Central memory CD8-positive, alpha-beta T cell (primary cell): ENCODE measurements around the gene ARRB1.
A peak's percentile ranks its signal among the peaks of the same experiment; 100 is the strongest.

Experiments
- ATAC-seq: fragments of 150-1000 bp; cut with Tn5 transposase; replicated peaks from 2 replicates; pipeline ENCODE4 v1.10.0; 2022; ENCODE audit warnings: mild to moderate bottlenecking, moderate FRiP score, moderate number of reproducible peaks; ENCODE audit not compliant: poor library complexity, severe bottlenecking; ENCODE audit errors: extremely low read depth
- DNase-seq, 2 donors: peaks; one replicate each; pipeline ENCODE4 v3.0.0; 2021; ENCODE audit warnings: low spot score in 2 of 2
- H3K27ac Mint-ChIP-seq: one replicate; pipeline ENCODE4 v1.8.0; 2022; ENCODE audit warnings: low read depth, mild to moderate bottlenecking, moderate library complexity, mixed read lengths
- H3K27me3 Mint-ChIP-seq: one replicate; pipeline ENCODE4 v1.8.0; 2022; ENCODE audit warnings: mixed read lengths
- H3K36me3 Mint-ChIP-seq: one replicate; pipeline ENCODE4 v1.8.0; 2022; ENCODE audit warnings: mild to moderate bottlenecking, moderate library complexity, mixed read lengths; ENCODE audit not compliant: insufficient read depth
- H3K4me1 Mint-ChIP-seq: one replicate; pipeline ENCODE4 v1.8.0; 2022; ENCODE audit warnings: mixed read lengths
- H3K4me3 Mint-ChIP-seq: one replicate; pipeline ENCODE4 v1.8.0; 2022; ENCODE audit warnings: mild to moderate bottlenecking, moderate library complexity, mixed read lengths
- H3K9me3 Mint-ChIP-seq: one replicate; pipeline ENCODE4 v1.8.0; 2022; ENCODE audit warnings: mixed read lengths

Gene ARRB1

GRCh38 chr11:75289919-75290318, 61.5 kb downstream of the ARRB1 start:
- Mint-ChIP-seq H3K36me3 (peaks cover 8% of the 10 kb centered on the region), H3K27me3 (no peaks in the 10 kb centered on the region)

GRCh38 chr11:75289511-75289760, 62.0 kb downstream of the ARRB1 start:
- Mint-ChIP-seq H3K27ac (no peak overlapping the region), H3K27me3 (no peaks in the 10 kb centered on the region)

More at GRCh38 chr11:75289919-75290318, 61.5 kb downstream of the ARRB1 start:
- Mint-ChIP-seq H3K9me3 (no peaks in the 10 kb centered on the region), H3K4me1 (peaks cover 13% of the 10 kb centered on the region), H3K4me3 (no peak overlapping the region), H3K27ac (peak overlapping the region; percentile 78)
- ATAC-seq = no peak
- no peak for DNase-seq

GRCh38 chr11:75287579-75287978, 63.9 kb downstream of the ARRB1 start:
- DNase-seq (no peak), ATAC-seq (no peak)
- Mint-ChIP-seq H3K36me3 (peaks cover 10% of the 10 kb centered on the region), H3K27ac (no peak overlapping the region), H3K9me3 (no peaks in the 10 kb centered on the region), H3K4me1 (peaks cover 12% of the 10 kb centered on the region), H3K27me3 (no peaks in the 10 kb centered on the region), H3K4me3 (no peak overlapping the region)

More at GRCh38 chr11:75289511-75289760, 62.0 kb downstream of the ARRB1 start:
- peaks cover 13% of the 10 kb centered on the region for H3K4me1 Mint-ChIP-seq
- no peak for ATAC-seq
- H3K9me3 Mint-ChIP-seq = no peaks in the 10 kb centered on the region
- DNase-seq = no peak
- no peak overlapping the region for H3K4me3 Mint-ChIP-seq
- H3K36me3 Mint-ChIP-seq = peaks cover 8% of the 10 kb centered on the region

DNA sequence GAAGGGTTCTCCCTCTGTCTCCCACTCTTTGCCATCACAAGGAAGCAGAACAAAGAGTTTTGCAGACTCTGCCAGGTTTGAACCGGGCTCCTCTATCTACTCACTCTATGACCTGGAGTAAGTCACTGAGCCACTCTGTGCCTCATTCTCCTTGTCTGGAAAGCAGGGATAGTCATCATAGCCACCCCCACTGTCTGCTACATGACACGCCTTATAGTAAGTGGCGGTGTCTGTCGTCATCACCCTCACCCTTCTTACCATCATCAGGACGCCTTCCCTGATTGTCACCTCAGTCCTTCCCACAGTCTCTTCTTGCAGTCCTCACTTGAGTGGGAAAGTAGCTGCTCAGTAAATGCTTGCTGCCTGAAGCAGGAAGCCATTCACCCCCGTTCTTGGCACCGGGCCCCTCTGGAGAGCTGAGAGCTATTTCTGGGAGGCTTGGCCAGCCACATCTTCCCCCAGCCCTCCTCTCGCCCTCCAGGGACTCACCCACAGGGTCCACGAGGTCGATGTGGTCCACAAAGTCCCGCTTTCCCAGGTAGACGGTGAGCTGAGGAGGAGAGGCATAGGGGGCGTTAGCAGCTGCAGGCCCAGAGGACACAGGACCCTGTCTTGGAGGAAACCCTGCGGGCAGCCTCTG, 64.5 kb downstream of the ARRB1 start:
- H3K9me3 Mint-ChIP-seq = no peaks in the 10 kb centered on the region
- H3K27me3 Mint-ChIP-seq = no peaks in the 10 kb centered on the region
- no peak for DNase-seq
- H3K36me3 Mint-ChIP-seq = peaks cover 10% of the 10 kb centered on the region
- H3K4me3 Mint-ChIP-seq = no peak overlapping the region
- no peak for ATAC-seq
- no peak overlapping the region for H3K27ac Mint-ChIP-seq
- peaks cover 8% of the 10 kb centered on the region for H3K4me1 Mint-ChIP-seq

GRCh38 chr11:75285776-75286360, 65.6 kb downstream of the ARRB1 start:
- H3K9me3 Mint-ChIP-seq = no peaks in the 10 kb centered on the region
- H3K27ac Mint-ChIP-seq = no peak overlapping the region
- no peaks in the 10 kb centered on the region for H3K27me3 Mint-ChIP-seq

DNA sequence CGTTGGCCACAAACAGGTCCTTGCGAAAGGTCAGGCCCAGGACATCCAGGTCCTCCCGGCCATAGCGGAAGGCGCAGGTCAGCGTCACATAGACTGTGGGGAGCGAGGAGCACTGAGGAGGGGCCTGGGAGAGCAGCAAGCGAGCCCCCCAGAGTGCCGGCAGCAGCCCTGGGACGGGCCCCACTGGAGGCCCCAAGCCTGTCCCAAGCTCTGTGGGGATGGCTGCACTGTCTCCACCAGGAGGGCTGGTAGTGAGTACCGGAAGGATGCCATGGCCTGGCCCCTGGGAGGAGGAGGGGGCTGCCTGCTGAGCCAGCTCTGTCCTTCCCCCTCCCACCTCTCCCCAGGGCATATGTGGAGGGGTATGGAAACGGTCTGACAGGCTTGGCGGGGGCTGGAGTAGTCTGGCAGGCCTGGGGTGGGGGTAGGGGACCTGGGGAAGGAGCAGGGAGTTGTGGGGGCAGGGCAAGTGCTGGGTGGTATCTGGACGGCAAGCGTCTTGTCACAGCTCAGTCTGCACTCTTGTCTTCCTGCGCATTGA, 68.0 kb downstream of the ARRB1 start:
- Mint-ChIP-seq H3K27me3 (no peaks in the 10 kb centered on the region), H3K27ac (no peak overlapping the region), H3K36me3 (peaks cover 8% of the 10 kb centered on the region), H3K4me3 (no peak overlapping the region), H3K4me1 (peaks cover 14% of the 10 kb centered on the region), H3K9me3 (no peaks in the 10 kb centered on the region)
- DNase-seq (no peak), ATAC-seq (no peak)

More at GRCh38 chr11:75285776-75286360, 65.6 kb downstream of the ARRB1 start:
- H3K36me3 Mint-ChIP-seq = peaks cover 10% of the 10 kb centered on the region
- peaks cover 9% of the 10 kb centered on the region for H3K4me1 Mint-ChIP-seq
- no peak overlapping the region for H3K4me3 Mint-ChIP-seq
- ATAC-seq = no peak
- DNase-seq = no peak

DNA sequence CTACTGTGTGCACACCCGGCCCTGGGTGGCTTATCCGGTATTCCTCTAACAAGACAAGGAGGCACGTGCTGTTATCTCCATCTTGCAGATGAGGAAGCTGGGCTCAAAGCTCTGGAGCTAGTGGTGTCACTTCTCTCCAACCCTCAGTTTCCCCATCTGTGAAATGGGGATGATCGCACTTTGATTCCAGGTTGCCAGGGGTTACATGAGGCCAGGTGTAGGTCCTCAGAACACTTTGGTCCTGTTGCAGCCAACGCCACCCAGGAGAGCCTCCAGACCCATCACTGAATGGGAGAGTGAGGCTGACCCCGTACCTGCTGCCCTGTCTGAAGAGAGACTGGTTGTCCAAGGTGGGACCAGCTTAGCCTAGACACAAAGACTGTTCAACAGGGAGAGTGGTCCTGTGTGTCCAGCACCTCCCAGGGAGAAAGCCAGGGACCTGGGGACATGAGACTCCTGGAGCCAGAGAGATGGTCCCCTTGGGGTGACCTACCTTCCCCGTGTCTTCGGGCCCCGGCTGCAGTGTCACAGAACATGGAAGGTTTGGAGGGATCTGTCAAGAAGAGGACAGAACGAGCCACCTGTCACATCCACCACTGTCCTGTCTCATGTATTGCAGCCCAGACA, 69.9 kb downstream of the ARRB1 start:
- H3K27ac Mint-ChIP-seq = peak overlapping the region; percentile 44
- no peaks in the 10 kb centered on the region for H3K9me3 Mint-ChIP-seq
- ATAC-seq = no peak
- DNase-seq = no peak
- H3K27me3 Mint-ChIP-seq = no peaks in the 10 kb centered on the region
- H3K4me1 Mint-ChIP-seq = peaks cover 22% of the 10 kb centered on the region
- H3K36me3 Mint-ChIP-seq = peaks cover 5% of the 10 kb centered on the region
- H3K4me3 Mint-ChIP-seq = no peak overlapping the region

GRCh38 chr11:75280770-75281468, 70.5 kb downstream of the ARRB1 start:
- no peak overlapping the region for H3K4me3 Mint-ChIP-seq
- H3K36me3 Mint-ChIP-seq = peaks cover 4% of the 10 kb centered on the region
- peaks cover 28% of the 10 kb centered on the region for H3K4me1 Mint-ChIP-seq
- DNase-seq (no peak), ATAC-seq (no peak)
- H3K9me3 Mint-ChIP-seq = no peaks in the 10 kb centered on the region
- H3K27me3 Mint-ChIP-seq = no peaks in the 10 kb centered on the region
- H3K27ac Mint-ChIP-seq = peak overlapping the region; percentile 44

GRCh38 chr11:75280227-75280701, 71.2 kb downstream of the ARRB1 start:
- no peaks in the 10 kb centered on the region for H3K9me3 Mint-ChIP-seq
- ATAC-seq = no peak
- DNase-seq = peak; percentile 65 to 68
- H3K36me3 Mint-ChIP-seq = peaks cover 7% of the 10 kb centered on the region
- H3K4me3 Mint-ChIP-seq = no peak overlapping the region
- H3K27ac Mint-ChIP-seq = peak overlapping the region; percentile 8
- peaks cover 35% of the 10 kb centered on the region for H3K4me1 Mint-ChIP-seq
- H3K27me3 Mint-ChIP-seq = no peaks in the 10 kb centered on the region

DNA sequence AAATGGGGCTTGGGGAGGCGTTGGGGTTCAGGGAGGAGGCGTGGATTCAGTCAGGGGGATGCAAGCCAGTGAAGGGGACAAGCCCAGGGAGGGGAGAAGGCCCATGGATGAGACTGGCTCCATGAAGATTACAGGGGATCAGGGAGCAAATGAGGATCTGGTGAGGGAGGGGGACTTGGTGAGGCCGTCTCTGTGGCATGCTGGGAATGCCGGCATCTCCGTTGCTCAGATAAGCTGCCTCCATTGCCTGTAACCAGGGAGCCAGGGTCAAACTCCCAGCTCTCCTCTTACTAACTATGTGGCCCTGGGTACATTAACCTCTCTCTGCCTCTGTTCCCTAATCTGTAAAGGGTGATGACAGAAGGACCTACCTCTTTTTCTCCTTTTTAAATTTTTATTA, 72.2 kb downstream of the ARRB1 start:
- no peak overlapping the region for H3K4me3 Mint-ChIP-seq
- DNase-seq (no peak), ATAC-seq (no peak)
- peaks cover 38% of the 10 kb centered on the region for H3K4me1 Mint-ChIP-seq
- H3K36me3 Mint-ChIP-seq = peaks cover 8% of the 10 kb centered on the region
- no peaks in the 10 kb centered on the region for H3K9me3 Mint-ChIP-seq
- H3K27ac Mint-ChIP-seq = peak overlapping the region; percentile 46
- H3K27me3 Mint-ChIP-seq = no peaks in the 10 kb centered on the region

- ATAC-seq = no peak
- Mint-ChIP-seq H3K36me3 (peaks cover 6% of the 10 kb centered on the region), H3K27me3 (no peaks in the 10 kb centered on the region)
Measured at GRCh38 chr11:75277991-75278790, 73.3 kb downstream of the ARRB1 start.

GRCh38 chr11:75277211-75277805, 74.2 kb downstream of the ARRB1 start:
- Mint-ChIP-seq H3K36me3 (peaks cover 6% of the 10 kb centered on the region), H3K4me3 (no peak overlapping the region), H3K27ac (peak overlapping the region; percentile 89), H3K27me3 (no peaks in the 10 kb centered on the region), H3K9me3 (no peaks in the 10 kb centered on the region), H3K4me1 (peaks cover 54% of the 10 kb centered on the region)
- ATAC-seq = no peak
- no peak for DNase-seq

More at GRCh38 chr11:75277991-75278790, 73.3 kb downstream of the ARRB1 start:
- DNase-seq = no peak
- no peaks in the 10 kb centered on the region for H3K9me3 Mint-ChIP-seq
- H3K4me3 Mint-ChIP-seq = no peak overlapping the region
- peak overlapping the region; percentile 46 for H3K27ac Mint-ChIP-seq
- H3K4me1 Mint-ChIP-seq = peaks cover 46% of the 10 kb centered on the region
